ENCODE measurements around the gene CNKSR3. TPM values are rescaled to one million over a fixed set of nuclear protein-coding genes. Genes with fewer than 3 reads are reported as not detected.

Gene CNKSR3
- total RNA-seq, result 10 to 100 TPM in 2 of 4 donors, 1 to 10 TPM in 2; 7.6 to 29.6 (median 12.4) TPM

- DNase-seq, result peak; percentile 90 to 94
- peak within 1 kb of the TSS; percentile 73 to 87 for H3K4me3 ChIP-seq
- peaks cover 0 to 12% of the 10 kb centered on the region in 2 donors for H3K4me1 ChIP-seq
- no peaks in the 10 kb centered on the region for H3K36me3 ChIP-seq
- TF ChIP-seq POLR2A (IDR thresholded peaks at IDR 0.05), result peak; percentile 89 to 93
- peak in 1 of 4 experiments; percentile 23 for TF ChIP-seq CTCF (IDR thresholded peaks at IDR 0.05)
- H3K27me3 ChIP-seq, result no peaks in the 10 kb centered on the region
- intact Hi-C loops (cut with DNase I; ENCODE audit: low total_unique reads), result no loop called here
- H3K27ac ChIP-seq, result peak within 1 kb of the TSS; percentile 97 to 98
- H3K9me3 ChIP-seq, result no peaks in the 10 kb centered on the region
These were observed at the start of gene CNKSR3 for GRCh38 chr6:154510144-154510905. Gene CNKSR3 (minus strand): TSS chr6:154510685. CDS start chr6:154510114, 571 bp downstream.

- Histone ChIP-seq H3K4me1 (no peaks in the 10 kb centered on the region), H3K27ac (peak overlapping the region; percentile 12 to 31), H3K36me3 (no peaks in the 10 kb centered on the region), H3K4me3 (no peak overlapping the region), H3K27me3 (no peaks in the 10 kb centered on the region), H3K9me3 (no peaks in the 10 kb centered on the region)
- DNase-seq, result no peak
- TF ChIP-seq POLR2A (IDR thresholded peaks at IDR 0.05) (no peak), CTCF (IDR thresholded peaks at IDR 0.05) (no peak)
- intact Hi-C loops (cut with DNase I; ENCODE audit: low total_unique reads), result no loop called here
These were observed 48.5 kb upstream of the CNKSR3 start for GRCh38 chr6:154558984-154559383.

- intact Hi-C loops (cut with DNase I; ENCODE audit: low total_unique reads), result no loop called here
- no peak for DNase-seq
- Histone ChIP-seq H3K9me3 (no peaks in the 10 kb centered on the region), H3K36me3 (no peaks in the 10 kb centered on the region), H3K4me1 (no peaks in the 10 kb centered on the region), H3K27ac (peak overlapping the region; percentile 12 to 31), H3K4me3 (no peak overlapping the region), H3K27me3 (no peaks in the 10 kb centered on the region)
- TF ChIP-seq POLR2A (IDR thresholded peaks at IDR 0.05), result no peak
- no peak for TF ChIP-seq CTCF (IDR thresholded peaks at IDR 0.05)
These were observed 48.0 kb upstream of the CNKSR3 start for GRCh38 chr6:154558513-154558912.

GRCh38 chr6:154555073-154555677 lies 44.7 kb upstream of the CNKSR3 start:
- DNase-seq, result no peak
- H3K27ac ChIP-seq, result no peak overlapping the region
- intact Hi-C loops (cut with DNase I; ENCODE audit: low total_unique reads), result no loop called here
- H3K36me3 ChIP-seq, result no peaks in the 10 kb centered on the region
- no peak for TF ChIP-seq CTCF (IDR thresholded peaks at IDR 0.05)
- H3K27me3 ChIP-seq, result no peaks in the 10 kb centered on the region
- no peaks in the 10 kb centered on the region for H3K9me3 ChIP-seq
- H3K4me3 ChIP-seq, result no peak overlapping the region
- H3K4me1 ChIP-seq, result no peaks in the 10 kb centered on the region

GRCh38 chr6:154554491-154554890 lies 44.0 kb upstream of the CNKSR3 start:
- Histone ChIP-seq H3K36me3 (no peaks in the 10 kb centered on the region), H3K27ac (no peak overlapping the region), H3K9me3 (no peaks in the 10 kb centered on the region), H3K4me1 (no peaks in the 10 kb centered on the region), H3K4me3 (no peak overlapping the region), H3K27me3 (no peaks in the 10 kb centered on the region)
- intact Hi-C loops (cut with DNase I; ENCODE audit: low total_unique reads), result no loop called here
- TF ChIP-seq CTCF (IDR thresholded peaks at IDR 0.05), result no peak
- TF ChIP-seq POLR2A (IDR thresholded peaks at IDR 0.05), result no peak
- no peak for DNase-seq

Data from uterus (tissue), 4 donors.